Lower lobe of right lung (tissue), 2 donors: ENCODE results near the gene RHOV. TPM values are rescaled to one million over a fixed set of nuclear protein-coding genes. Genes with fewer than 3 reads are reported as not detected.

Source experiments
- ATAC-seq, 2 donors: fragments of 200-7000 bp; cut with Tn5 transposase; one replicate each; pipeline ENCODE4 v1.9.1; 2020 to 2022; ENCODE audit warnings: mild to moderate bottlenecking in 2 of 2, moderate library complexity in 2 of 2
- DNase-seq: peaks from one replicate; pipeline ENCODE4 v3.0.0-alpha.2; 2020
- H3K27ac ChIP-seq: fragments of 200-600 bp; one replicate; pipeline ENCODE4 v1.8.0; 2022
- H3K27me3 ChIP-seq: fragments of 200-600 bp; one replicate; pipeline ENCODE4 v1.8.0; 2022; ENCODE audit warnings: low read depth
- H3K36me3 ChIP-seq: fragments of 200-600 bp; one replicate; pipeline ENCODE4 v1.8.0; 2022; ENCODE audit warnings: mild to moderate bottlenecking
- H3K4me1 ChIP-seq: fragments of 200-600 bp; one replicate; pipeline ENCODE4 v1.8.0; 2022
- H3K4me3 ChIP-seq: fragments of 200-600 bp; one replicate; pipeline ENCODE4 v1.8.0; 2022; ENCODE audit warnings: mild to moderate bottlenecking
- H3K9me3 ChIP-seq: fragments of 200-600 bp; one replicate; pipeline ENCODE4 v1.8.0; 2022
- CTCF ChIP-seq: fragments of 200-600 bp; IDR thresholded peaks from one replicate; pipeline ENCODE4 v1.8.0; 2022; ENCODE audit warnings: antibody characterized with exemption, mild to moderate bottlenecking
- intact Hi-C: fragments of 100-400 bp; cut with DNase I; formaldehyde crosslinking; loops from one replicate; pipeline ENCODE4 v1.11.0; 2022
- total RNA-seq: library from RNA; stranded (reverse); fragmentation: NEBNext Ultra II Directional; extraction: Animal tissue kit (Norgen Biotek cat#: 25700); gene quantifications from one replicate; pipeline ENCODE4 v1.2.1, GENCODE V29; 2021
- donor health status: DM: no; HTN: yes; CAD: no; lungs with severe emphysema.

The RHOV gene
- total RNA-seq, 1 donor from 2014 or later, result 1.5 TPM

GRCh38 chr15:40902605-40903561 lies 28.8 kb upstream of the RHOV start:
- peaks cover 65% of the 10 kb centered on the region for H3K4me1 ChIP-seq
- peak overlapping the region; percentile 46 for H3K27ac ChIP-seq
- intact Hi-C loops, result no loop called here
- H3K36me3 ChIP-seq, result peaks cover 66% of the 10 kb centered on the region
- H3K9me3 ChIP-seq, result no peaks in the 10 kb centered on the region
- H3K27me3 ChIP-seq, result no peaks in the 10 kb centered on the region
- peak; percentile 86 for DNase-seq
- no peak overlapping the region for H3K4me3 ChIP-seq
- TF ChIP-seq CTCF, result no peak
- no peak for ATAC-seq

- no peaks in the 10 kb centered on the region for H3K9me3 ChIP-seq
- DNase-seq (no peak), ATAC-seq (no peak)
- no peak overlapping the region for H3K4me3 ChIP-seq
- H3K4me1 ChIP-seq, result peaks cover 51% of the 10 kb centered on the region
- intact Hi-C loops, result no loop called here
- no peak for TF ChIP-seq CTCF
- H3K36me3 ChIP-seq, result peaks cover 85% of the 10 kb centered on the region
- no peaks in the 10 kb centered on the region for H3K27me3 ChIP-seq
- no peak overlapping the region for H3K27ac ChIP-seq
Measured at GRCh38 chr15:40901053-40901443, 27.0 kb upstream of the RHOV start.

GRCh38 chr15:40900256-40901052 lies 26.4 kb upstream of the RHOV start:
- TF ChIP-seq CTCF, result no peak
- no peak overlapping the region for H3K27ac ChIP-seq
- no peaks in the 10 kb centered on the region for H3K9me3 ChIP-seq
- peaks cover 51% of the 10 kb centered on the region for H3K4me1 ChIP-seq
- H3K4me3 ChIP-seq, result no peak overlapping the region
- H3K27me3 ChIP-seq, result no peaks in the 10 kb centered on the region
- ATAC-seq (no peak), DNase-seq (no peak)
- intact Hi-C loops, result no loop called here
- H3K36me3 ChIP-seq, result peaks cover 88% of the 10 kb centered on the region

- intact Hi-C loops, result no loop called here
- Histone ChIP-seq H3K27ac (no peak overlapping the region), H3K36me3 (peaks cover 84% of the 10 kb centered on the region), H3K9me3 (no peaks in the 10 kb centered on the region), H3K27me3 (no peaks in the 10 kb centered on the region), H3K4me3 (no peak overlapping the region), H3K4me1 (peaks cover 49% of the 10 kb centered on the region)
- ATAC-seq (no peak), DNase-seq (no peak)
- no peak for TF ChIP-seq CTCF
Measured at GRCh38 chr15:40899536-40900207, 25.6 kb upstream of the RHOV start.
